Keratinocyte (primary cell): ENCODE results near the gene CTNNA2. TPM values are rescaled to one million over a fixed set of nuclear protein-coding genes. Genes with fewer than 3 reads are reported as not detected.

Experiments
- DNase-seq: peaks from one replicate; pipeline ENCODE4 v3.0.0-alpha.2; 2011; ENCODE audit warnings: low read depth, missing footprints, low spot score
- FAIRE-seq: peaks from 2 replicates; lab custom pipeline; 2011; peaks lifted over from hg19 to GRCh38; lab: Jason Lieb, UNC
- H2AFZ ChIP-seq: 2 replicates; pipeline ENCODE4 v1.6.0; 2012; ENCODE audit warnings: low read length, control low read depth, inconsistent platforms; ENCODE audit not compliant: control insufficient read depth
- H3K27ac ChIP-seq: 2 replicates; pipeline ENCODE4 v1.5.1; 2011; ENCODE audit warnings: low read length; ENCODE audit not compliant: control insufficient read depth, insufficient read depth
- H3K27me3 ChIP-seq: 3 replicates; pipeline ENCODE4 v1.6.0; 2011; ENCODE audit warnings: low read length; ENCODE audit not compliant: control insufficient read depth, insufficient read depth; ENCODE audit errors: extremely low read depth
- H3K36me3 ChIP-seq, 2 experiments: 2 replicates in 1 of 2; 3 replicates in 1 of 2; pipeline ENCODE4 v1.5.1; 2011; ENCODE audit warnings: low read length in 2 of 2, mild to moderate bottlenecking in 1 of 2; ENCODE audit not compliant: control insufficient read depth in 2 of 2, insufficient read depth in 2 of 2; ENCODE audit errors: extremely low read depth in 1 of 2
- H3K4me1 ChIP-seq: 3 replicates; pipeline ENCODE4 v1.5.1; 2011; ENCODE audit warnings: low read length; ENCODE audit not compliant: control insufficient read depth, insufficient read depth; ENCODE audit errors: extremely low read depth
- H3K4me2 ChIP-seq: 3 replicates; pipeline ENCODE4 v1.6.0; 2011; ENCODE audit warnings: low read depth, low read length; ENCODE audit not compliant: control insufficient read depth, insufficient read depth; ENCODE audit errors: extremely low read depth
- H3K4me3 ChIP-seq, 3 experiments: fragments of 200-600 bp in 1 of 3; sonication (generic) in 1 of 3; 2 replicates in 2 of 3; 3 replicates in 1 of 3; pipeline ENCODE4 v1.5.1; 2011 to 2016; ENCODE audit warnings: low read length in 3 of 3, mild to moderate bottlenecking in 3 of 3, control low read depth in 2 of 3, inconsistent platforms in 1 of 3, low read depth in 1 of 3, mixed read lengths in 1 of 3, mixed run types in 1 of 3, moderate library complexity in 1 of 3; ENCODE audit not compliant: control insufficient read depth in 2 of 3, insufficient read depth in 2 of 3; ENCODE audit errors: extremely low read depth in 1 of 3
- H3K79me2 ChIP-seq: 2 replicates; pipeline ENCODE4 v1.6.0; 2012; ENCODE audit warnings: low read length; ENCODE audit not compliant: control insufficient read depth, insufficient read depth
- H3K9ac ChIP-seq: 3 replicates; pipeline ENCODE4 v1.6.0; 2011; ENCODE audit warnings: low read length; ENCODE audit not compliant: control insufficient read depth, insufficient read depth; ENCODE audit errors: extremely low read depth
- H3K9me1 ChIP-seq: 3 replicates; pipeline ENCODE4 v1.6.0; 2011; ENCODE audit warnings: low read length; ENCODE audit not compliant: control insufficient read depth, insufficient read depth; ENCODE audit errors: extremely low read depth
- H3K9me3 ChIP-seq: 2 replicates; pipeline ENCODE4 v1.5.1; 2012; ENCODE audit warnings: low read depth, low read length; ENCODE audit not compliant: control insufficient read depth
- H4K20me1 ChIP-seq: 3 replicates; pipeline ENCODE4 v1.6.0; 2011; ENCODE audit warnings: low read length; ENCODE audit not compliant: control insufficient read depth, insufficient read depth; ENCODE audit errors: extremely low read depth
- EZH2 ChIP-seq: IDR thresholded peaks from one replicate; pipeline ENCODE4 v1.6.1; 2012; ENCODE audit warnings: inconsistent platforms, mild to moderate bottlenecking, low read length, moderate library complexity
- dilution Hi-C: fragments of 300-500 bp; cut with MboI; formaldehyde crosslinking; loops from one replicate; pipeline ENCODE4 v1.7.0; 2020; ENCODE audit warnings: low sequenced_read_pairs; ENCODE audit not compliant: extremely low pct_ligation_motif_present
- polyA plus RNA-seq, 5 experiments: library from polyadenylated mRNA; depleted of rRNA in 3 of 5; stranded (reverse) in 3 of 5; stranded (forward) in 1 of 5; unstranded in 1 of 5; fragments of >200 nt; gene quantifications; 1 replicate in 1 of 5; 2 replicates in 3 of 5; 3 replicates in 1 of 5; pipeline versions ENCODE4 v1.2.1 to v1.2.3, GENCODE V29; 2011 to 2012; ENCODE audit warnings: missing spikeins in 2 of 5, low read depth in 1 of 5, low replicate concordance in 1 of 5
- TF ChIP-seq, protein P1 (sequence below), 3 experiments: IDR thresholded peaks in 1 of 3; conservative IDR thresholded peaks in 1 of 3; optimal IDR thresholded peaks in 1 of 3; 2 replicates in 2 of 3; 3 replicates in 1 of 3; pipeline versions ENCODE3 to v1.5.1; 2011; ENCODE audit warnings: low read length in 3 of 3, mild to moderate bottlenecking in 3 of 3, moderate library complexity in 2 of 3, control low read depth in 1 of 3, inconsistent platforms in 1 of 3; ENCODE audit not compliant: insufficient read depth in 2 of 3; ENCODE audit errors: extremely low read depth in 1 of 3

CTNNA2 gene
- polyA plus RNA-seq, 1 donor (not counting 4 experiments of a cell fraction or from before 2014, with no cell fraction given), result not detected

GRCh38 chr2:79915455-79915854 is 402.6 kb downstream of the CTNNA2 start:
- H3K79me2 ChIP-seq, result no peaks in the 10 kb centered on the region
- no peak overlapping the region for H3K9ac ChIP-seq
- DNase-seq, result no peak
- no peaks in the 10 kb centered on the region for H4K20me1 ChIP-seq
- no peak overlapping the region for H3K4me3 ChIP-seq
- H3K4me1 ChIP-seq, result no peaks in the 10 kb centered on the region
- H3K27ac ChIP-seq, result no peak overlapping the region
- dilution Hi-C loops, result no loop called here
- TF ChIP-seq EZH2, result no peak
- TF ChIP-seq, protein P1, sequence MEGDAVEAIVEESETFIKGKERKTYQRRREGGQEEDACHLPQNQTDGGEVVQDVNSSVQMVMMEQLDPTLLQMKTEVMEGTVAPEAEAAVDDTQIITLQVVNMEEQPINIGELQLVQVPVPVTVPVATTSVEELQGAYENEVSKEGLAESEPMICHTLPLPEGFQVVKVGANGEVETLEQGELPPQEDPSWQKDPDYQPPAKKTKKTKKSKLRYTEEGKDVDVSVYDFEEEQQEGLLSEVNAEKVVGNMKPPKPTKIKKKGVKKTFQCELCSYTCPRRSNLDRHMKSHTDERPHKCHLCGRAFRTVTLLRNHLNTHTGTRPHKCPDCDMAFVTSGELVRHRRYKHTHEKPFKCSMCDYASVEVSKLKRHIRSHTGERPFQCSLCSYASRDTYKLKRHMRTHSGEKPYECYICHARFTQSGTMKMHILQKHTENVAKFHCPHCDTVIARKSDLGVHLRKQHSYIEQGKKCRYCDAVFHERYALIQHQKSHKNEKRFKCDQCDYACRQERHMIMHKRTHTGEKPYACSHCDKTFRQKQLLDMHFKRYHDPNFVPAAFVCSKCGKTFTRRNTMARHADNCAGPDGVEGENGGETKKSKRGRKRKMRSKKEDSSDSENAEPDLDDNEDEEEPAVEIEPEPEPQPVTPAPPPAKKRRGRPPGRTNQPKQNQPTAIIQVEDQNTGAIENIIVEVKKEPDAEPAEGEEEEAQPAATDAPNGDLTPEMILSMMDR (optimal IDR thresholded peaks at IDR 0.05 in 1 of 3, IDR thresholded peaks at IDR 0.05 in 1 of 3, conservative IDR thresholded peaks at IDR 0.05 in 1 of 3; ENCODE audit: extremely low read depth in 1 of 3, insufficient read depth in 2 of 3, low read length in 3 of 3), result no peak
- no peak overlapping the region for H2AFZ ChIP-seq
- no peak overlapping the region for H3K4me2 ChIP-seq
- no peaks in the 10 kb centered on the region for H3K9me1 ChIP-seq
- no peaks in the 10 kb centered on the region for H3K27me3 ChIP-seq
- H3K36me3 ChIP-seq, result no peaks in the 10 kb centered on the region
- H3K9me3 ChIP-seq, result peaks cover 4% of the 10 kb centered on the region
- FAIRE-seq, result no peak

DNA sequence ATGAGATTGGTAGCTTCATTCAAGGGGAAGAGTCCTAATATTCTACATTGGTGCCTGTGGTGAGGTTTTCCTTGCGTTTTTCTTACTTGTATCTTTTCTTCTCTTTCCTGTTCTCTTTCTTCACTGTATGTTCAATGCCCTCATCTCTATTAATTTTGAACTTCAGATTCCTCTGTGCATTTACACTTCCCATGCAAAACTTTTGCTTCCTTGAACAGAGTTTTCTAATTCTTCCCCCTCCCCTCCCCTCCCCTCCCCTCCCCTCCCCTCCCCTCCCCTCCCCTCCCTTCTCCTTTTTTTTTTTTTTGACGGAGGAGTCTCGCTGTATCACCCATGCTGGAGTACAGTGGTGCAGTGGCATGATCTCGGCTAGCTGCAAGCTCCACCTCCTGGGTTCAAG is 403.4 kb downstream of the CTNNA2 start:
- H3K4me1 ChIP-seq, result no peaks in the 10 kb centered on the region
- dilution Hi-C loops, result no loop called here
- H4K20me1 ChIP-seq, result no peaks in the 10 kb centered on the region
- DNase-seq (no peak), FAIRE-seq (no peak)
- no peaks in the 10 kb centered on the region for H3K9me1 ChIP-seq
- no peak overlapping the region for H3K4me2 ChIP-seq
- no peaks in the 10 kb centered on the region for H3K27me3 ChIP-seq
- no peaks in the 10 kb centered on the region for H3K79me2 ChIP-seq
- peaks cover 4% of the 10 kb centered on the region for H3K9me3 ChIP-seq
- no peak overlapping the region for H3K27ac ChIP-seq
- H2AFZ ChIP-seq, result no peak overlapping the region
- H3K9ac ChIP-seq, result no peak overlapping the region
- H3K4me3 ChIP-seq, result no peak overlapping the region
- H3K36me3 ChIP-seq, result no peaks in the 10 kb centered on the region
- TF ChIP-seq EZH2, result no peak
- TF ChIP-seq, protein P1 (optimal IDR thresholded peaks at IDR 0.05 in 1 of 3, IDR thresholded peaks at IDR 0.05 in 1 of 3, conservative IDR thresholded peaks at IDR 0.05 in 1 of 3; ENCODE audit: extremely low read depth in 1 of 3, insufficient read depth in 2 of 3, low read length in 3 of 3), result no peak
